GM18868 (cell line): ENCODE results near the gene MOSMO.
"Not testable (repeated sequence)": the region's sequence is repeated elsewhere in the genome, so short reads cannot be mapped to it uniquely, and the experiment has no call there.

Experiments
- ATAC-seq: cut with Tn5 transposase; IDR thresholded peaks from one replicate; pipeline ENCODE4 v1.9.1; 2021; ENCODE audit warnings: mild to moderate bottlenecking, moderate library complexity; ENCODE audit not compliant: unreplicated experiment

MOSMO gene

DNA sequence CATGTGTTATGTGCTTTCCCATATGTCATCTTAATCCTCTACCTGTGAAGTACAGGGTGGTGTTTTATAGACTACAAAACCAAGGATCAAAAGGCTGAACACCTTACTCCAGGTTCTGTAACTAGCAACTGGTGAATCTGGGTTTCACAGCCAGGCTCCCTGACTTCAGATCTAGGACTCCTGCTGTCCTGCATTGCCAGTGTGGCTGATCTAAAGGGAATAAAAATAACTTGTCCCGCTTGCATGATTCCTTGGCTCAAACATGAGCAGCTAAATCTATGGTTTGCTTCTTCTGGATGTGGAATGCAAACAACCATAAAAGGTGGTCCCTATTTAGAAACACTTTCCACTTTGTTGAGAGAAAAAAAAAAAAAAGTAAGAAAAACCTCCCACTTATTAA, 80.7 kb downstream of the MOSMO start:
- no peak for ATAC-seq

GRCh38 chr16:22089910-22090309, 82.0 kb downstream of the MOSMO start:
- ATAC-seq = no peak

- no peak for ATAC-seq
These were observed 83.8 kb downstream of the MOSMO start for GRCh38 chr16:22091721-22092120.

DNA sequence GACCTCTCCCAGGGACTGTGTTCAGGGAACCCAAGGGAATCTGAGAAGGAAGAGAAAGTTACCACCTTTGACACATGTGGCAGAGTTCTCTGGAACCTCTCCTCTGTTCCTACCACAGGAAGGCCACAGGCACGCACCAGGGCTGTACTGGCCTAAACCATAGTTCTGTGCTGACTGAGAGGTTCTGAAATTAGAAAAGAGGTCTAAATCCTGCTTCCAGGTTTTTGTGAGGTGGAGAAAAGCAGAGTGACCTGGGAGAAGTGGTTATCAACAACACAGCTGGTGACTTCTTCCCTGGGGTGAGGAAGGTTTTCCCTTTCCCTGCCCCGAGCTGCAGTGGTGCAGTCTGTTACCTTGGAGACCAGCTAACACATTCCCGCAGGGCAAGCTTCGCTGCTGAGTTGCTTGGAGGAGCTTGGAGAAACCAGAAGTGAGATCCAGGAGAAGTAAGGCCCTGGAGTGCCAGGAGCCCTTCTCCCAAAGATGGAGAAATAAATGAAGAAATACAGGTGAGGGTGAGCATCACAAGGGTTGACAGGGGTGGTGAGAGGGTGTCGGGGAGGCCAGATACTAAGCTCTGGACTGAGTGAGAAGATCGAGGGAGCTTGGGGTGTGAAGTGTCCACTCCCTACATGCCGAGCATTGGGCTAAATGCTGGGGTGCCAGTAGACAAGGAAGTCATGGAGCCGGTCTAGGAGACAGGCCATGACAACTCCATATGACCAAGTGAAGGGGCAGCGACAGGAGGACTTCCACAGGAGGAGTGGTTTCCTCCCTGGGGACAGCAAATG, 84.4 kb downstream of the MOSMO start, which contains the start of gene VWA3A:
VWA3A (plus strand) TSS at position 399 of the 791 bp plus-strand sequence; CDS start at position 496, 97 bp downstream.
- ATAC-seq = no peak

GRCh38 chr16:22093331-22093730, 85.4 kb downstream of the MOSMO start:
- no peak for ATAC-seq

- no peak for ATAC-seq
These were observed 86.1 kb downstream of the MOSMO start for GRCh38 chr16:22093996-22094395.

GRCh38 chr16:22098405-22099255, 90.7 kb downstream of the MOSMO start:
- ATAC-seq = no peak

DNA sequence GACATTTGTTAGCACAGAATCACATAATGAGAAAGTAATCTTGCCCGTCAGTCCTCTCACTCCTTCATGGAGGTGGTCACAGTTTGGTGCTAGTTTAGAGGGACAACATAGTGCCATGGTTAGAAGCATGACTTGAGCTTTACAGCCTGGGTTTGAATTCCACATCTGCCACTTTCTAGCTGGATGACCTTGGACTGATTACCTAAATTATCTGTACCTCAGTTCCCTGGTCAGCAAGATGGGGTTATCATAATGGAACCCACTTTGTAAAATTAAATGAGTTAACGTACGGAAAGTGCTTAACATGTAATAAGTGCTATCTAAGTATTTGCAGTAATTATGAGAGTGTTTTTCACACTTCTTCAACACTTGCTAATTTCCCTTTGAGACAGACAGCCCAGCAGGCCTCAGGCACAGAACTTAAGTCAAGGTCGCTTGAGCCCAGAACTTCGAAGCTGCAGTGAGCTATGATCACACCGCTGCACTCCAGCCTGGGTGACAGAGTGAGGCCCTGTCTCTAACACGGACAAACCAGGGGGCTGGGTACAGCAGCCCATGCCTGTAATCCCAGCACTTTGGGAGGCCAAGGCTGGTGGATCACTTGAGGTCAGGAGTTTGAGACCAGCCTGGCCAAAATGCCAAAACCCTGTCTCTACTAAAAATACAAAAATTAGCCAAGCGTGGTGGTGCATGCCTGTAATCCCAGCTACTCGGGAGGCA, 91.5 kb downstream of the MOSMO start:
- ATAC-seq = no peak

GRCh38 chr16:22103441-22103840, 95.5 kb downstream of the MOSMO start:
- no peak for ATAC-seq

- ATAC-seq = no peak
These were observed 101.5 kb downstream of the MOSMO start for GRCh38 chr16:22109258-22109898.

GRCh38 chr16:22111629-22112028, 103.7 kb downstream of the MOSMO start:
- ATAC-seq = not testable (repeated sequence)

- ATAC-seq = no peak
These were observed 108.3 kb downstream of the MOSMO start for GRCh38 chr16:22116095-22116700.

DNA sequence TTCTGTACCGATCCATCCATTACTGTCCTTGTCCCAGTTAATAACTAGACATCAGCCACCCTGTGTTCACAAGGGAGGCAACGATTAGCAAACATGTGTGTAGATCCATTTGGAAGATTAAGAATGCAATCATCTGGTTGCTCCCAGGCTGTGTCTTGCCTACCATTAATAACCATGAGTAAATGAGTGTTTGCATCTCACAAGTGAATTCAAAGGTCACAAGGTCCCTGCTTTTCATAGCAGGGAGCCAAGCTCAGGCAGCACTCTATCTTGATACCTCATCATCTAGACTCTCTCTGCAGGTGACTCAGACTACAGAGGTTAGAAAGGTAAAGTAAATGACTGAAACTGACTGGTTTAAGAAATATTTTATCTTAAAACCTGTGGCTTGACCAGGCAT, 109.7 kb downstream of the MOSMO start:
- ATAC-seq = no peak

DNA sequence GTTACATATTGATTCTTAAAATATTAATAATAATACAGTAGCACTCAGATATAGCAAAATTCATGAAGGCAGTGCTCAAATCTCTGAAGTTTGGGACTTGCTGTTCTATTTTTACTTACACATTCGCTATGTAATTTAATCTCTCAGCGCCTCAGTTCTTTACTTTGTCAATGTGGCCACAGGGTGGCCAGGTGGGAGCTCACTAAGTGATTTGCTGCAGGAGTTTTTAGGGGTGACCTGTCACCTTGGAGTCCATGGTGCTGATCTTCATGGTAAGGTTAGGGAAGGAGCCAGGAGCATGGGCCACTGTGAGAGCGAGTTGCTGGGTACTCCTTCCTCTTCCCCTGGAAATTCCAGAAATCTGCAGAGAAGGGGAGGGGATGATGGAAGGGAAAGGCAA, 112.5 kb downstream of the MOSMO start:
- ATAC-seq = no peak

- no peak for ATAC-seq
These were observed 114.3 kb downstream of the MOSMO start for GRCh38 chr16:22122239-22122638.

GRCh38 chr16:22123146-22123545, 115.2 kb downstream of the MOSMO start:
- no peak for ATAC-seq

DNA sequence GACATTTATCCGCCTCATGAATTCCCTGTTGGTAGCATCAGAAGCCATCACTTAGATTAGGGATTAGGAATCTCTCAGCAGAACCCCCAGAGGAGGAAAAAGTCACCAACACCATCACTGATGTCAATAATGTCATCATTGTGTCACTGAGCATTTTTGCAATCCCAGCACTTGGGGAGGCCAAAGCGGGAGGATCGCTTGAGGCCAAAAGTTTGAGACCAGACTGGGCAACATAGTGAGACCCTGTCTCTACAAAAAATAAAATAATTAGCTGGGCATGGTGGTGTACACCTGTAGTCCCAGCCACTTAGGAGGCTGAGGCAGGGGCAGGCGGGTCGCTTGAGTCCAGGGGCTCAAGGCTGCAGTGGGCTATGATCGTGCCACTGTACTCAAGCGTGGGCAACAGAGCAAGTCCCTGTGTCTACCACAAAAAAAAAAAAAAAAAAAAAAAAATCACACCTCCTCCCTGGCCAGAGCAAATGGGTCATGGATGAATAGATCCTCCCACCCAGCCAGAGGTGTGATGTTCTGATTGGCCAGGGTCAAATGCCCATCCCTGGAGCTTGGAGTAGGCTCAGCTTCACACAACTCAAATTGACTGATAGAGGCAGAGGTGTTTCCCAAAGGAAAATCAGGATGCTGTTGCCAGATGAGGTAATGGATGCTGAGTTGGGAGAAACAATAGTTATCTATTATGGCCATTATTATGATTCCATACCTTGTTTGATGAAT, 116.0 kb downstream of the MOSMO start:
- no peak for ATAC-seq

DNA sequence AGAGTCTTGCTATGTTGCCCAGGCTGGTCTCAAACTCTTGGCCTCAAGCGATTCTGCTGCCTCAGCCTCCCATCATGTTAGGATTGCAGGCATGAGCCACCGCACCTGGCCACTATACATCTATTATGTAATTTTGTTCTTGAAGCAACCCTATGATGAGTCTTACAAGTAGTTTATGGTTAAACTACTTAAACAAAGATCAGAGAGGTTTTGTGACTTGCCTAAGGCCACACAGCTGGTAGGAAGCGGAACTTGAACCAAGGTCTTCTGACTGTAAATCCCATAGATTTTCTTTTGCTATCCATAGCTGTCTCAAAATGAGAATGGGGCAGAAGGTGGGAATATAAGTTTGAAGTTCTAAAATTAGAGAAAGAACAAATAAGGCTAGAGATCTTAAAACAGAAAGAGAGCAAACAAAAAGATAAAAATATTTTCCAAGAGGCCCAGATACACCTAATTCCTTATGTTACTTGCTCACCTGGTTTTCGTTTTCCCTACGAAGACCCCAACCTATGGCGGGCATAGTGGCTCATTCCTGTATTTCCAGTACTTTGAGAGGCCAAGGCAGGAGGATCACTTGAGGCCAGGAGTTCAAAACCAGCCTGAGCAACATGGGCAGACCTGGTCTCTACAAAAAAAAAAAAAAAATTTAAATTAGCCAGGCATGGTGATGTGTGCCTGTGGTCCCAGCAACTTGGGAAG, 116.8 kb downstream of the MOSMO start:
- ATAC-seq = no peak

DNA sequence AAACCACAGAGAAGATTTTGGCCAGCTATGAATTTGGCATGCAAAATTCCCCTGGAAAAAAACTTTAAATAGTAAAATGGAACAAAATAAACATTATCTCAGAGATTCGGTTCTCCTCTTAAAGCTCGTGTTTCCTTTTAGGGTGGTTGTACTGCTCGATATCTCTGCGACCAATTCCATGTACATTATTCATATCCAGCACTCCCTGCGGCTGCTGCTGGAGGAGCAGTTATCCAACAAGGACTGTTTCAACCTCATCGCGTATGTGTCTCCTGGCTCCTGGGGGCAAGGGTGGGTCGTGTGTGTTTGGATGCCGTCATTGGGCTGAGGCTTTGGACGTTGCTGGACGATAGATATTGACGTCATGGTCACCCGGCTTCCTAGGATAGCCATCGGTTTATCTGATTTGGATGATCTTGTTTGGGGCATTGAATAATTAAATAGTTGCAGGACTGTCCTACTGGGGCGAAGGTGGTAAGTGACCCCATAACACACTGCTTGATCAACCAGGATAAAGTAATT, 118.2 kb downstream of the MOSMO start:
- ATAC-seq = no peak
